ENCODE results near the gene BYSL.

BYSL gene

GRCh38 chr6:41931792-41932191 is 10.5 kb downstream of the BYSL start:
- no peak for DNase-seq
- no peak for TF ChIP-seq POLR2A (IDR thresholded peaks at IDR 0.05; ENCODE audit: low read length)
- no peak for TF ChIP-seq GATA1 (IDR thresholded peaks at IDR 0.05; ENCODE audit: low read depth, low read length)

- TF ChIP-seq POLR2A (IDR thresholded peaks at IDR 0.05; ENCODE audit: low read length) = peak; percentile 17
- no peak for TF ChIP-seq GATA1 (IDR thresholded peaks at IDR 0.05; ENCODE audit: low read depth, low read length)
- DNase-seq = no peak
These were observed 11.1 kb downstream of the BYSL start for GRCh38 chr6:41932378-41932777.

- no peak for DNase-seq
- TF ChIP-seq GATA1 (IDR thresholded peaks at IDR 0.05; ENCODE audit: low read depth, low read length) (no peak), POLR2A (IDR thresholded peaks at IDR 0.05; ENCODE audit: low read length) (peak; percentile 49)
These were observed 13.2 kb downstream of the BYSL start for GRCh38 chr6:41934278-41935192.

GRCh38 chr6:41935193-41935574 is 13.9 kb downstream of the BYSL start:
- TF ChIP-seq POLR2A (IDR thresholded peaks at IDR 0.05; ENCODE audit: low read length) (no peak), GATA1 (IDR thresholded peaks at IDR 0.05; ENCODE audit: low read depth, low read length) (no peak)
- DNase-seq = no peak

- TF ChIP-seq POLR2A (IDR thresholded peaks at IDR 0.05; ENCODE audit: low read length) (no peak), GATA1 (IDR thresholded peaks at IDR 0.05; ENCODE audit: low read depth, low read length) (no peak)
- no peak for DNase-seq
These were observed 14.4 kb downstream of the BYSL start for GRCh38 chr6:41935685-41936072.

GRCh38 chr6:41936073-41936837 is 15.0 kb downstream of the BYSL start:
- TF ChIP-seq GATA1 (IDR thresholded peaks at IDR 0.05; ENCODE audit: low read depth, low read length) = no peak
- peak; percentile 42 for TF ChIP-seq POLR2A (IDR thresholded peaks at IDR 0.05; ENCODE audit: low read length)
- DNase-seq = peak; percentile 95 to 98

- no peak for DNase-seq
- TF ChIP-seq GATA1 (IDR thresholded peaks at IDR 0.05; ENCODE audit: low read depth, low read length) (no peak), POLR2A (IDR thresholded peaks at IDR 0.05; ENCODE audit: low read length) (no peak)
These were observed 16.2 kb downstream of the BYSL start for GRCh38 chr6:41937472-41937860.

GRCh38 chr6:41937861-41938574 is 16.7 kb downstream of the BYSL start:
- DNase-seq = peak; percentile 87 to 90
- TF ChIP-seq POLR2A (IDR thresholded peaks at IDR 0.05; ENCODE audit: low read length) (peak; percentile 50), GATA1 (IDR thresholded peaks at IDR 0.05; ENCODE audit: low read depth, low read length) (no peak)

GRCh38 chr6:41938590-41939175 is 17.4 kb downstream of the BYSL start:
- no peak for DNase-seq
- no peak for TF ChIP-seq GATA1 (IDR thresholded peaks at IDR 0.05; ENCODE audit: low read depth, low read length)
- peak; percentile 25 for TF ChIP-seq POLR2A (IDR thresholded peaks at IDR 0.05; ENCODE audit: low read length)

GRCh38 chr6:41939176-41939847 is 18.0 kb downstream of the BYSL start:
- DNase-seq = peak; percentile 78 to 80

GRCh38 chr6:41939848-41940758 is 18.8 kb downstream of the BYSL start:
- no peak for TF ChIP-seq GATA1 (IDR thresholded peaks at IDR 0.05; ENCODE audit: low read depth, low read length)
- TF ChIP-seq POLR2A (IDR thresholded peaks at IDR 0.05; ENCODE audit: low read length) = no peak
- peak; percentile 75 to 76 for DNase-seq

More at GRCh38 chr6:41939176-41939847, 18.0 kb downstream of the BYSL start:
- no peak for TF ChIP-seq GATA1 (IDR thresholded peaks at IDR 0.05; ENCODE audit: low read depth, low read length)
- TF ChIP-seq POLR2A (IDR thresholded peaks at IDR 0.05; ENCODE audit: low read length) = peak; percentile 16

GRCh38 chr6:41940759-41941279 is 19.5 kb downstream of the BYSL start:
- TF ChIP-seq POLR2A (IDR thresholded peaks at IDR 0.05; ENCODE audit: low read length) (no peak), GATA1 (IDR thresholded peaks at IDR 0.05; ENCODE audit: low read depth, low read length) (no peak)
- DNase-seq = peak; percentile 66 to 71
